CD4-positive, alpha-beta T cell treated with Interleukin-4 for 1 hour (primary cell): ENCODE data around the gene MUC5B.
"Not testable (repeated sequence)": the region's sequence is repeated elsewhere in the genome, so short reads cannot be mapped to it uniquely, and the experiment has no call there.

Source experiments
- DNase-seq, 2 donors: peaks; one replicate each; pipeline ENCODE4 v3.0.0-alpha.2; 2020 to 2022

The MUC5B gene

GRCh38 chr11:1191786-1192470 is 30.9 kb upstream of the MUC5B start:
- DNase-seq, result not testable (repeated sequence)

GRCh38 chr11:1192741-1193325 is 30.0 kb upstream of the MUC5B start:
- DNase-seq, result no peak

- no peak for DNase-seq
Observed at GRCh38 chr11:1193326-1194230, 29.3 kb upstream of the MUC5B start.

- DNase-seq, result no peak
Observed at GRCh38 chr11:1194231-1194976, 28.5 kb upstream of the MUC5B start.

- DNase-seq, result no peak
Observed at GRCh38 chr11:1194977-1195681, 27.7 kb upstream of the MUC5B start.

- no peak for DNase-seq
Observed at GRCh38 chr11:1195682-1196515, 27.0 kb upstream of the MUC5B start.

GRCh38 chr11:1196516-1197391 is 26.1 kb upstream of the MUC5B start:
- no peak for DNase-seq

GRCh38 chr11:1197431-1197885 is 25.4 kb upstream of the MUC5B start:
- DNase-seq, result no peak

- no peak for DNase-seq
Observed at GRCh38 chr11:1197886-1198560, 24.8 kb upstream of the MUC5B start.

GRCh38 chr11:1198561-1199240 is 24.2 kb upstream of the MUC5B start:
- no peak for DNase-seq

- DNase-seq, result no peak
Observed at GRCh38 chr11:1199241-1199750, 23.6 kb upstream of the MUC5B start.

- DNase-seq, result no peak
Observed at GRCh38 chr11:1199751-1200610, 22.9 kb upstream of the MUC5B start.

- DNase-seq, result no peak
Observed at GRCh38 chr11:1200611-1201191, 22.2 kb upstream of the MUC5B start.

- no peak for DNase-seq
Observed at GRCh38 chr11:1201395-1202153, 21.3 kb upstream of the MUC5B start.

GRCh38 chr11:1202154-1202775 is 20.6 kb upstream of the MUC5B start:
- DNase-seq, result no peak
